ENCODE data around the gene NMRK1.

- no peak for TF ChIP-seq CTCF (IDR thresholded peaks at IDR 0.05)
- no peak for TF ChIP-seq POLR2AphosphoS5 (IDR thresholded peaks at IDR 0.05; ENCODE audit: insufficient read depth in 1 of 2, low read depth in 1 of 2)
Observed at GRCh38 chr9:75047506-75047905, 40.4 kb downstream of the NMRK1 start.
